ENCODE results near the gene SLC6A7. TPM values are rescaled to one million over a fixed set of nuclear protein-coding genes. Genes with fewer than 3 reads are reported as not detected.

Gene SLC6A7
- polyA plus RNA-seq, 1 of the 3 experiments (the other 2 are of a cell fraction): not detected

DNA sequence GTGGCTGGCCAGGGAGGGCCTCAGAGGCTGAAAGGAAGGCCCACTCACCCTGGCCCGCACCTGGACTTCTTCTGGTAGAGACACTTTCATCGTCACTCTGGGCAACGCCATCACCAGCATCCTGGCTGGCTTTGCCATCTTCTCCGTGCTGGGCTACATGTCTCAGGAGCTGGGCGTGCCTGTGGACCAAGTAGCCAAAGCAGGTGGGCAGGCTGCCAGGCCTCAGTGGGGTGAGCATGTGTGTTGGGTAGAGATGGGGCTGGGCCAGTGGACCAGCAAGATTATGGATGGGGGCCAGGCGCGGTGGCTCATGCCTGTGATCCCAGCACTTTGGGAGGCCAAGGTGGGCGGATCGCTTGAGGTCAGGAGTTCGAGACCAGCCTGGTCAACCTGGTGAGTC lies 12.6 kb downstream of the SLC6A7 start:
- ChIA-PET POLR2A (no interaction called here), CTCF (interaction anchor here (1.2 to 1.5 kb wide), 2 partner anchors 12 to 24 kb away, joined by 3 to 4 read pairs; partner anchors contain the start of gene SLC6A7)
- Histone ChIP-seq H3K4me2 (no peak overlapping the region), H3K9me2 (no peaks in the 10 kb centered on the region), H3K4me3 (ENCODE audit: low read depth in 2 of 2, low read length in 1 of 2) (no peak overlapping the region), H2AFZ (ENCODE audit: low read depth) (no peak overlapping the region), H3K4me1 (ENCODE audit: control insufficient read depth in 1 of 2, insufficient read depth in 2 of 2, low read depth in 1 of 2, low read length in 1 of 2) (no peaks in the 10 kb centered on the region), H3K9me3 (no peaks in the 10 kb centered on the region), H3K9ac (no peak overlapping the region), H3K79me2 (ENCODE audit: insufficient read depth) (no peaks in the 10 kb centered on the region), H3K27ac (ENCODE audit: low read depth in 2 of 2, low read length in 1 of 2) (no peak overlapping the region), H3K36me3 (replicated peaks in 1 of 2; ENCODE audit: control insufficient read depth in 1 of 2, insufficient read depth in 2 of 2, low read length in 1 of 2) (no peaks in the 10 kb centered on the region), H4K20me1 (ENCODE audit: insufficient read depth) (no peaks in the 10 kb centered on the region), H3F3A (replicated peaks; ENCODE audit: insufficient read depth) (no peaks in the 10 kb centered on the region), H3K27me3 (ENCODE audit: insufficient read depth) (no peaks in the 10 kb centered on the region; the same call in 1 of the 2 replicates)
- 84% methylated on average over 10 of the region's 10 CpGs for WGBS (ENCODE audit: low lambda C conversion rate)
- DNase-seq: no peak
- TF ChIP-seq GATA2 (CRISPR knock-in tag; IDR thresholded peaks at IDR 0.05) (no peak), YY1 (IDR thresholded peaks at IDR 0.05; ENCODE audit: low read depth) (no peak), TAF1 (IDR thresholded peaks at IDR 0.05; ENCODE audit: borderline replicate concordance, low read depth, low read length) (no peak), SIN3A (IDR thresholded peaks at IDR 0.05; ENCODE audit: borderline replicate concordance, low read depth, low read length) (no peak)

DNA sequence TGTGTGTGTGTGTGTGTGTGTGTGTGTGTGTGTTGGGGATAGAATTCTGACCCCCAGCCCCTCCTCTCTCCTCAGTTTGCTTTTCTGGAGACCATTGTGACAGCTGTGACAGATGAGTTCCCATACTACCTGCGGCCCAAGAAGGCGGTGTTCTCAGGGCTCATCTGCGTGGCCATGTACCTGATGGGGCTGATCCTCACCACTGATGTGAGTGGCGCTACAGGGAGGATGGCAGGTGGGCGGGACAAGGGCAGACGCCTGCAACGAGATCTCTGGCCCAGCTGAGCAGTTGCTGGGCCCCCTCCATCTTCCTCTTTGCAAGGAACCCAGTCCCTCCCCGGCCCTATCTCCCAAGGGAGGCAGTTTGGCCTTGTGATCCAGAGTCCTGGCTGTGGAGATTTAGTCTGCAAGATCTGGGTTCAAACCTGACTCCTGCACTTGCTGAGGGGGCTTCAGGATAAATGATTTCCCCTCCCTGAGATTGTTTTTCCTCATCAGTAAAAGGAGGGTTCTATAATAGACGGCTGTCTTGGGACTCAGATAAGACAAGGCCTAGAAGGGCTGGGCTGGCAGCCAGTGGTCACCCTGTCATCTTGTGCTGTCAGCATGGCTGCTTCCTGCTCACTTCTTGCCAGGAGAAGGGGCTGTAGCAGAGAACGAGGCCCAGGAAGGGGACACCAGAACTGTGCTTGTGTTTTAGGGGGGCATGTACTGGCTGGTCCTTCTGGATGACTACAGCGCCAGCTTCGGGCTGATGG lies 14.1 kb downstream of the SLC6A7 start:
- CTCF ChIA-PET: interaction anchor here (0.5 to 1.5 kb wide), 3 partner anchors 14 to 55 kb away, joined by 3 to 4 read pairs (median 3); partner anchors contain the start of gene SLC6A7
- no peak overlapping the region for H2AFZ ChIP-seq (ENCODE audit: low read depth)
- no peaks in the 10 kb centered on the region for H3F3A ChIP-seq (replicated peaks; ENCODE audit: insufficient read depth)
- no peaks in the 10 kb centered on the region for H3K36me3 ChIP-seq (replicated peaks in 1 of 2; ENCODE audit: control insufficient read depth in 1 of 2, insufficient read depth in 2 of 2, low read length in 1 of 2)
- POLR2A ChIA-PET: no interaction called here
- no peaks in the 10 kb centered on the region for H3K9me2 ChIP-seq
- H3K4me1 ChIP-seq (ENCODE audit: control insufficient read depth in 1 of 2, insufficient read depth in 2 of 2, low read depth in 1 of 2, low read length in 1 of 2): 0 out of 4 replicates have a peak, but pooled peaks cover 0 to 4% of the 10 kb centered on the region in 2 experiments
- no peak overlapping the region for H3K4me3 ChIP-seq (ENCODE audit: low read depth in 2 of 2, low read length in 1 of 2)
- no peak overlapping the region for H3K9ac ChIP-seq
- H3K27ac ChIP-seq (ENCODE audit: low read depth in 2 of 2, low read length in 1 of 2): no peak overlapping the region
- no peaks in the 10 kb centered on the region; the same call in 1 of the 2 replicates for H3K27me3 ChIP-seq (ENCODE audit: insufficient read depth)
- TF ChIP-seq FOSL2 (IDR thresholded peaks at IDR 0.05; ENCODE audit: borderline replicate concordance, low read depth): no peak
- TF ChIP-seq, protein P1, sequence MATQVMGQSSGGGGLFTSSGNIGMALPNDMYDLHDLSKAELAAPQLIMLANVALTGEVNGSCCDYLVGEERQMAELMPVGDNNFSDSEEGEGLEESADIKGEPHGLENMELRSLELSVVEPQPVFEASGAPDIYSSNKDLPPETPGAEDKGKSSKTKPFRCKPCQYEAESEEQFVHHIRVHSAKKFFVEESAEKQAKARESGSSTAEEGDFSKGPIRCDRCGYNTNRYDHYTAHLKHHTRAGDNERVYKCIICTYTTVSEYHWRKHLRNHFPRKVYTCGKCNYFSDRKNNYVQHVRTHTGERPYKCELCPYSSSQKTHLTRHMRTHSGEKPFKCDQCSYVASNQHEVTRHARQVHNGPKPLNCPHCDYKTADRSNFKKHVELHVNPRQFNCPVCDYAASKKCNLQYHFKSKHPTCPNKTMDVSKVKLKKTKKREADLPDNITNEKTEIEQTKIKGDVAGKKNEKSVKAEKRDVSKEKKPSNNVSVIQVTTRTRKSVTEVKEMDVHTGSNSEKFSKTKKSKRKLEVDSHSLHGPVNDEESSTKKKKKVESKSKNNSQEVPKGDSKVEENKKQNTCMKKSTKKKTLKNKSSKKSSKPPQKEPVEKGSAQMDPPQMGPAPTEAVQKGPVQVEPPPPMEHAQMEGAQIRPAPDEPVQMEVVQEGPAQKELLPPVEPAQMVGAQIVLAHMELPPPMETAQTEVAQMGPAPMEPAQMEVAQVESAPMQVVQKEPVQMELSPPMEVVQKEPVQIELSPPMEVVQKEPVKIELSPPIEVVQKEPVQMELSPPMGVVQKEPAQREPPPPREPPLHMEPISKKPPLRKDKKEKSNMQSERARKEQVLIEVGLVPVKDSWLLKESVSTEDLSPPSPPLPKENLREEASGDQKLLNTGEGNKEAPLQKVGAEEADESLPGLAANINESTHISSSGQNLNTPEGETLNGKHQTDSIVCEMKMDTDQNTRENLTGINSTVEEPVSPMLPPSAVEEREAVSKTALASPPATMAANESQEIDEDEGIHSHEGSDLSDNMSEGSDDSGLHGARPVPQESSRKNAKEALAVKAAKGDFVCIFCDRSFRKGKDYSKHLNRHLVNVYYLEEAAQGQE (IDR thresholded peaks at IDR 0.05; ENCODE audit: low read depth, low read length): no peak
- no peak for TF ChIP-seq YY1 (IDR thresholded peaks at IDR 0.05; ENCODE audit: low read depth)
- TF ChIP-seq, protein P2, sequence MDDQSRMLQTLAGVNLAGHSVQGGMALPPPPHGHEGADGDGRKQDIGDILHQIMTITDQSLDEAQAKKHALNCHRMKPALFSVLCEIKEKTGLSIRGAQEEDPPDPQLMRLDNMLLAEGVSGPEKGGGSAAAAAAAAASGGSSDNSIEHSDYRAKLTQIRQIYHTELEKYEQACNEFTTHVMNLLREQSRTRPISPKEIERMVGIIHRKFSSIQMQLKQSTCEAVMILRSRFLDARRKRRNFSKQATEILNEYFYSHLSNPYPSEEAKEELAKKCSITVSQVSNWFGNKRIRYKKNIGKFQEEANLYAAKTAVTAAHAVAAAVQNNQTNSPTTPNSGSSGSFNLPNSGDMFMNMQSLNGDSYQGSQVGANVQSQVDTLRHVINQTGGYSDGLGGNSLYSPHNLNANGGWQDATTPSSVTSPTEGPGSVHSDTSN (IDR thresholded peaks at IDR 0.05): no peak
- TF ChIP-seq FOXM1 (IDR thresholded peaks at IDR 0.05; ENCODE audit: low read depth): no peak
- no peaks in the 10 kb centered on the region for H3K79me2 ChIP-seq (ENCODE audit: insufficient read depth)
- no peaks in the 10 kb centered on the region for H3K9me3 ChIP-seq
- 90% methylated on average over 10 of the region's 12 CpGs for WGBS (ENCODE audit: low lambda C conversion rate)
- H4K20me1 ChIP-seq (ENCODE audit: insufficient read depth): no peaks in the 10 kb centered on the region
- H3K4me2 ChIP-seq: no peak overlapping the region
- DNase-seq: no peak
